WTC11 (cell line): ENCODE results near the gene CYP46A1. TPM values are rescaled to one million over a fixed set of nuclear protein-coding genes. Genes with fewer than 3 reads are reported as not detected.

Source experiments
- ATAC-seq: fragments of 200-7000 bp; cut with Tn5 transposase; 2 replicates; pipeline ENCODE4 v1.10.0; 2021; ENCODE audit warnings: mild to moderate bottlenecking, moderate library complexity
- CTCF ChIA-PET: fragments of 300-600 bp; sonication (Branson Sonifier 250); formaldehyde crosslinking; loops from one replicate; lab custom pipeline; 2021; ENCODE audit warnings: antibody characterized with exemption; lab: Charles Lee
- POLR2A ChIA-PET: fragments of 350-600 bp; sonication (Branson Sonifier 250); formaldehyde crosslinking; loops from one replicate; lab custom pipeline; 2021; ENCODE audit warnings: antibody characterized with exemption; lab: Charles Lee
- DNase-seq: peaks from one replicate; pipeline ENCODE4 v3.0.0; 2021; ENCODE audit warnings: low spot score
- H3K27ac Mint-ChIP-seq: 2 replicates; pipeline ENCODE4 v1.8.0; 2021; ENCODE audit warnings: mixed read lengths
- H3K27me3 Mint-ChIP-seq: 2 replicates; pipeline ENCODE4 v1.8.0; 2021; ENCODE audit warnings: low read depth, mild to moderate bottlenecking, moderate library complexity, mixed read lengths
- H3K36me3 Mint-ChIP-seq: 2 replicates; pipeline ENCODE4 v1.8.0; 2021; ENCODE audit warnings: mixed read lengths
- H3K4me1 Mint-ChIP-seq: 2 replicates; pipeline ENCODE4 v1.8.0; 2022; ENCODE audit warnings: mixed read lengths
- H3K4me3 Mint-ChIP-seq: 2 replicates; pipeline ENCODE4 v1.8.0; 2021; ENCODE audit warnings: mild to moderate bottlenecking, moderate library complexity, mixed read lengths
- H3K9me3 Mint-ChIP-seq: 2 replicates; pipeline ENCODE4 v1.8.0; 2021; ENCODE audit warnings: mixed read lengths
- AFF4 ChIP-seq: sonication (generic); formaldehyde crosslinking; IDR thresholded peaks from 2 replicates; pipeline ENCODE4 v1.8.1; 2023; ENCODE audit warnings: mild to moderate bottlenecking, missing genetic modification reagents, borderline replicate concordance
- E2F5 ChIP-seq: sonication (generic); formaldehyde crosslinking; IDR thresholded peaks from 2 replicates; pipeline ENCODE4 v1.8.1; 2022; ENCODE audit warnings: mild to moderate bottlenecking, moderate library complexity, missing genetic modification reagents
- GABPB1 ChIP-seq: sonication (generic); formaldehyde crosslinking; IDR thresholded peaks from 2 replicates; pipeline ENCODE4 v1.8.1; 2023; ENCODE audit warnings: mild to moderate bottlenecking, missing genetic modification reagents
- MAX ChIP-seq: sonication (generic); formaldehyde crosslinking; IDR thresholded peaks from 2 replicates; pipeline ENCODE4 v1.8.0; 2022; ENCODE audit warnings: mild to moderate bottlenecking, missing genetic modification reagents
- PRRX2 ChIP-seq: fragments of 250-450 bp; sonication (Bioruptor Pico); IDR thresholded peaks from 2 replicates; pipeline ENCODE4 v1.8.0; 2021; ENCODE audit warnings: mild to moderate bottlenecking
- TEAD1 ChIP-seq: sonication (generic); formaldehyde crosslinking; IDR thresholded peaks from 2 replicates; pipeline ENCODE4 v1.8.0; 2022; ENCODE audit warnings: mild to moderate bottlenecking, missing genetic modification reagents
- TP53 ChIP-seq: sonication (generic); formaldehyde crosslinking; IDR thresholded peaks from 2 replicates; pipeline ENCODE4 v1.8.1; 2023; ENCODE audit warnings: mild to moderate bottlenecking, missing genetic modification reagents
- ZNF219 ChIP-seq: sonication (generic); formaldehyde crosslinking; IDR thresholded peaks from 2 replicates; pipeline ENCODE4 v1.8.0; 2023; ENCODE audit warnings: missing genetic modification reagents, mild to moderate bottlenecking, borderline replicate concordance
- ZNF263 ChIP-seq: sonication (generic); formaldehyde crosslinking; IDR thresholded peaks from 2 replicates; pipeline ENCODE4 v1.8.1; 2022; ENCODE audit warnings: low read depth, mild to moderate bottlenecking, moderate library complexity, missing genetic modification reagents
- ZNF317 ChIP-seq: sonication (generic); formaldehyde crosslinking; IDR thresholded peaks from 2 replicates; pipeline ENCODE4 v1.8.1; 2023; ENCODE audit warnings: low read depth, mild to moderate bottlenecking, moderate library complexity, missing genetic modification reagents, borderline replicate concordance
- total RNA-seq: library from RNA; stranded (reverse); gene quantifications from 3 replicates; pipeline ENCODE4 v1.2.3, GENCODE V29; 2021

Gene CYP46A1
- total RNA-seq, 1 experiment from 2014 or later, result 0.77 TPM

GRCh38 chr14:99735189-99736135 is 51.4 kb downstream of the CYP46A1 start (continued):
- no peak for TF ChIP-seq E2F5 (CRISPR knock-in tag)
- TF ChIP-seq ZNF263 (CRISPR knock-in tag), result no peak

- H3K4me1 Mint-ChIP-seq, result no peaks in the 10 kb centered on the region
- no peak overlapping the region; the same call in 1 of the 2 replicates for H3K27ac Mint-ChIP-seq
- H3K36me3 Mint-ChIP-seq, result no peaks in the 10 kb centered on the region
- ATAC-seq (no peak), DNase-seq (no peak)
- no peaks in the 10 kb centered on the region for H3K27me3 Mint-ChIP-seq
- no peak for TF ChIP-seq GABPB1
- TF ChIP-seq AFF4 (CRISPR knock-in tag), result no peak
- no peak for TF ChIP-seq MAX (CRISPR knock-in tag)
- TF ChIP-seq PRRX2, result no peak
- no peak for TF ChIP-seq ZNF219 (CRISPR knock-in tag)
- TF ChIP-seq ZNF317 (CRISPR knock-in tag), result no peak
- no peak for TF ChIP-seq E2F5 (CRISPR knock-in tag)
- no peak for TF ChIP-seq TP53 (CRISPR knock-in tag)
- ChIA-PET CTCF (interaction anchor here (0.6 to 1.3 kb wide), 5 partner anchors 20 to 285 kb away, joined by 3 to 7 read pairs (median 3); no protein-coding TSS in a partner anchor), POLR2A (interaction anchor here (0.7 kb wide), 1 partner anchor 147 kb away, joined by 7 read pairs; no protein-coding TSS in a partner anchor)
- no peaks in the 10 kb centered on the region for H3K9me3 Mint-ChIP-seq
- H3K4me3 Mint-ChIP-seq, result no peak overlapping the region
Observed at GRCh38 chr14:99736603-99737371, 52.7 kb downstream of the CYP46A1 start.

GRCh38 chr14:99737451-99737951 is 53.4 kb downstream of the CYP46A1 start:
- no peaks in the 10 kb centered on the region for H3K27me3 Mint-ChIP-seq

More at GRCh38 chr14:99737451-99737951, 53.4 kb downstream of the CYP46A1 start:
- DNase-seq (no peak), ATAC-seq (no peak)
- POLR2A ChIA-PET, result no interaction called here
- Mint-ChIP-seq H3K9me3 (no peaks in the 10 kb centered on the region), H3K36me3 (no peaks in the 10 kb centered on the region), H3K27ac (no peak overlapping the region), H3K4me3 (no peak overlapping the region), H3K4me1 (no peaks in the 10 kb centered on the region)
- CTCF ChIA-PET, result interaction anchor here (1.3 kb wide), 1 partner anchor 8 kb away, joined by 3 read pairs; no protein-coding TSS in a partner anchor
- TF ChIP-seq TEAD1 (CRISPR knock-in tag), result no peak
